ENCODE measurements around the gene NFATC1.

Gene NFATC1

GRCh38 chr18:79511271-79511670, 115.5 kb downstream of the NFATC1 start:
- no peak for TF ChIP-seq CTCF (IDR thresholded peaks at IDR 0.05; ENCODE audit: control insufficient read depth, extremely low read depth, insufficient read depth)

GRCh38 chr18:79511671-79512301, 116.1 kb downstream of the NFATC1 start:
- DNase-seq (ENCODE audit: low read depth): no peak
- TF ChIP-seq CTCF (IDR thresholded peaks at IDR 0.05; ENCODE audit: control insufficient read depth, extremely low read depth, insufficient read depth): no peak

More at GRCh38 chr18:79511271-79511670, 115.5 kb downstream of the NFATC1 start:
- DNase-seq (ENCODE audit: low read depth): no peak
- no peak overlapping the region for H3K4me3 ChIP-seq (ENCODE audit: low read depth, low read length)

GRCh38 chr18:79512461-79513380, 117.0 kb downstream of the NFATC1 start:
- TF ChIP-seq CTCF (IDR thresholded peaks at IDR 0.05; ENCODE audit: control insufficient read depth, extremely low read depth, insufficient read depth): no peak
- no peak overlapping the region for H3K4me3 ChIP-seq (ENCODE audit: low read depth, low read length)
- no peak for DNase-seq (ENCODE audit: low read depth)

More at GRCh38 chr18:79511671-79512301, 116.1 kb downstream of the NFATC1 start:
- H3K4me3 ChIP-seq (ENCODE audit: low read depth, low read length): no peak overlapping the region

- DNase-seq (ENCODE audit: low read depth): no peak
- H3K4me3 ChIP-seq (ENCODE audit: low read depth, low read length): no peak overlapping the region
- no peak for TF ChIP-seq CTCF (IDR thresholded peaks at IDR 0.05; ENCODE audit: control insufficient read depth, extremely low read depth, insufficient read depth)
Observed at GRCh38 chr18:79513381-79514081, 117.8 kb downstream of the NFATC1 start.

GRCh38 chr18:79515331-79515730, 119.6 kb downstream of the NFATC1 start:
- DNase-seq (ENCODE audit: low read depth): no peak
- TF ChIP-seq CTCF (IDR thresholded peaks at IDR 0.05; ENCODE audit: control insufficient read depth, extremely low read depth, insufficient read depth): no peak
- H3K4me3 ChIP-seq (ENCODE audit: low read depth, low read length): no peak overlapping the region

GRCh38 chr18:79515944-79516351, 120.2 kb downstream of the NFATC1 start:
- H3K4me3 ChIP-seq (ENCODE audit: low read depth, low read length): no peak overlapping the region
- no peak for TF ChIP-seq CTCF (IDR thresholded peaks at IDR 0.05; ENCODE audit: control insufficient read depth, extremely low read depth, insufficient read depth)
- DNase-seq (ENCODE audit: low read depth): no peak
